Mucosa of gallbladder (tissue), 1 donor: Measurements from ENCODE around the gene PHF21B. TPM values are rescaled to one million over a fixed set of nuclear protein-coding genes. Genes with fewer than 3 reads are reported as not detected.
"Not testable (repeated sequence)": the region's sequence is repeated elsewhere in the genome, so short reads cannot be mapped to it uniquely, and the experiment has no call there.

Source experiments
- DNase-seq: peaks from one replicate; pipeline ENCODE4 v3.0.0-alpha.2; 2020; ENCODE audit warnings: low spot score
- total RNA-seq: library from RNA; stranded (reverse); gene quantifications from one replicate; pipeline ENCODE4 v1.2.1, GENCODE V29; 2021
- donor health status: DM: no; HTN: no; CAD: no.

PHF21B gene
- total RNA-seq, 1 donor from 2014 or later = 0.63 TPM

DNA sequence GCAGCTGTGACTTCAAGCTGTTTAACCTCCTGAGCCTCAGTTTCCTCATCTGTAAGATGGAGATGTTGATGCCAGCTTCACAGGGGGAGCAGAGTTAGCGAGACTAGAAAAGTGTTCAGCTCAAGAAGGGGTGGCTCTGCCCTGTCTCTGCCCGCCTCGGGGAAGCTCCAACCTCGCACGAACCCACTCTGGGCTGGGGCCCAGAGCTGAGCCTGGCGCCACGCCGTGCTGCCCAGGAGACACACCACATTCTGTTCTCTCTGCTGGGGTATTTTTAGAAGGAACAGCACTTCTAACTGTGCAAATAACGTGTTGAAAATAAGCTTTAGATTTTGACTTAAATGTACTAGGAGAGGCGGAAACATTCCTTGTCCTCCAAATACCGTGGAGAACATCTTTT, 74.1 kb downstream of the PHF21B start:
- no peak for DNase-seq

- DNase-seq = no peak
Observed at GRCh38 chr22:44934454-44934735, 75.4 kb downstream of the PHF21B start.

DNA sequence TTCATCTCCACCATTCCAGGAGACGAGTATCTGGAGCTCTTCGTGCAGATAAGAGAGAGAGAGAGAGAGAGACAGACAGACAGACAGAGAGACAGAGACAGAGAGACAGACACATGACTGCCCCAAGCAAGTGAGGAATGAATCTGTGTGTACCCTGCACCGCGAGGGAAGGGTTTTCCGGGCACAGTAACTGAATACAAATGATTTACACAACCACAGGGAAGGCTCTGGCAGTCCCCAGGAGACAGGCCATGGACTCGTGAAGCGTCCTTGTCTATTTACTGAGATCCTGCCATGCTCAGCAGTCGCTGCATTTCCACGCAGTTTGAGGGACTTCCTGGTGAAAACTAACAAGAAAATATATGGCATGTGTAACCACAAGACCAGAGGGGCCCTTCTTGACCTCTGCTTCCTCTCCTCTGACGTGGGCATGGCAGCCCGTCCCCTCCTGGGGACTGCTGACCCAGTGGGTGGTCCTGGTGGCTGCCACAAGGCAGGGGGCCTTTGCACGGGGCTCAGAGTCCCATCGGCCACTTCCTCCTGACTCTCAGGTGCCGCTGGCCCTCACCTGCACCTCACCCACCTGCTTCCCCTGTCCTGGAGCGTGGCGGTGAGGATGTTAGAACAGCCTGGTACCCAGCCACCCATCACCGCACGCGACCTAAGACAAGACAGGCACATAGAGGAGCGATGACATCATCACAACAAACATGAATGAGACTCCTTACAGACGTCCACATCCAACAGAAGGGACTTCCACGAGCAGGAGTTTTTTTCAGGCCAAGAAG, 75.9 kb downstream of the PHF21B start:
- no peak for DNase-seq

DNA sequence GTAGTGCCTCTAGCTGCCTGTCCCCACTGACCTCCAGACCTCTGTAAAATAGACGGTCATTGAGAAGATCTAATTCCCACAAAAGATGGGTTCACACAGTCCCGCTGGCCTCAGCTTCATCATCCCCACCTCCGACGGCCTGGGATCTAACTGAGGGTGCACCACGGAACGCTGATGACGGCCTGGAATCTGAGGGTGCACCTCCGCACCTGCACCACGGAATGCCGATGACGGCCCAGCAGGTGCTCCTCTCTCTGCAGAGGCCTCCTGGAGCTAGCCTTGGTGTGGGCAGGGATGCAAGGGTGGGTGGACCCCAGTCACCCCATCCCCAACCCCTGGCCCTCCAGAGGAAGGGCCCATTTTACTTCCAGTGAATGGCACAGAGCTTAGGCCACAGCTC, 77.3 kb downstream of the PHF21B start:
- DNase-seq = no peak

GRCh38 chr22:44931766-44932165, 78.0 kb downstream of the PHF21B start:
- no peak for DNase-seq

GRCh38 chr22:44931077-44931540, 78.7 kb downstream of the PHF21B start:
- peak; percentile 18 for DNase-seq

- no peak for DNase-seq
Observed at GRCh38 chr22:44930711-44931035, 79.1 kb downstream of the PHF21B start.

GRCh38 chr22:44930016-44930710, 79.6 kb downstream of the PHF21B start:
- no peak for DNase-seq

- no peak for DNase-seq
Observed at GRCh38 chr22:44929359-44930015, 80.3 kb downstream of the PHF21B start.

- DNase-seq = no peak
Observed at GRCh38 chr22:44928711-44929358, 81.0 kb downstream of the PHF21B start.

DNA sequence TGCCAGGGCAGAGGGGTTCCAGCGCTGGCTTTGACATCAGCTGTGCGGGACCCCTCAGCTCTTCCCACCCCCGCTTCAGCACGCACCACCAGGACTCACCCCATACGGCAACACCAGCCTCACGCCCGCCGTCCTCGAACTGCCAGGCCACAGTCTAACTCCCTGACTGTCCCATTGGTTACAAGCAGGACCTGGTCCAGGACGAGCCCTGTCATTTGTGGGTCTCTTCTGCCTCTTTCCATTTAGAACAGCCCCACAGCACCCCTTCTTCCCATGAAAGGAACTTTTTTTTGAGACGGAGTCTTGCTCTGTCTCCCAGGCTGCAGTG, 81.7 kb downstream of the PHF21B start:
- DNase-seq = no peak

GRCh38 chr22:44927463-44928135, 82.2 kb downstream of the PHF21B start:
- no peak for DNase-seq

DNA sequence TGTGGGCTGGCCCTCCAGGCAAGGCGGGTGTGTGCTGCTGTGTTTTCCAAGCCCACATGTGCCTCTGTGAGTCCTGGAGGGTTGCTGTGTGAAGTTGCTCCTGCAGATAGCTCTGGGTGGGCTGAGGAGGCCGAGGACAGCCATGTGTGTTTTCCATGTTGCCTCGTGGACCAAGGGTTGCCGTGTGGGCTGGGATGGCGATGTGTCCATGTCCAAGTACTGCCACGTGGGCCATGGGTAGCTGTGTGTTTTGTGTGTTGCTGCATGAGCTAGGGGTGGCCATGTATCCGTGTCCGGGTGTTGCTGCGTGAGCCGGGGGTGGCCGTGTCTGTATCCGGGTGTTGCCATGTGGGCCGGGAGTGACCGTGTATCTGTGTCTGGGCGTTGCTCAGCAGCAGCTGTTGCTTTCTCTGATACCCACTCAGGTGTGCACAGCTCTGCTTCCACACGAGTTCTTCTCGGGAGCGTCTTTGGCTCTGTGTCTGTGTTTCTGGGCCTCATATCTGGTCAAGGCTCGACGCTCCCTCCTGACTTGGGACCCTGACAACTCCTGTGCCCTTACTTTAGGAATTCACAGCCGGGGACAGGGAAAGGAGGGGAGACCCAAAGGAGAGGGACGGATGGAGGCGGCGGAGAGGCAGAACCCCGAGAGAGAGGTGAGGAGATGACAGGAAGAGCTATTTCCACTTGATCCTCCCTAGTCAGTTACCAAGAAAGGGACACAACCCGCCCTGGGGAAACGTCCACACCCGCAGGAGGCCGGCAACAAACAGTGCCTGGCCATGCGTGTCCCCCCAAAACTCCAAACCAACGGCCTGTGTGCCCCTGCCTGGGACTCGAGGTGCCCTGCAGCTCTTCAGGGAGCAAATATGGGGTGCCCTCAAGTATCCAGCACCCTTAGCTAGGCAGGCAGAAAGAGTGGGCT, 83.1 kb downstream of the PHF21B start:
- no peak for DNase-seq

DNA sequence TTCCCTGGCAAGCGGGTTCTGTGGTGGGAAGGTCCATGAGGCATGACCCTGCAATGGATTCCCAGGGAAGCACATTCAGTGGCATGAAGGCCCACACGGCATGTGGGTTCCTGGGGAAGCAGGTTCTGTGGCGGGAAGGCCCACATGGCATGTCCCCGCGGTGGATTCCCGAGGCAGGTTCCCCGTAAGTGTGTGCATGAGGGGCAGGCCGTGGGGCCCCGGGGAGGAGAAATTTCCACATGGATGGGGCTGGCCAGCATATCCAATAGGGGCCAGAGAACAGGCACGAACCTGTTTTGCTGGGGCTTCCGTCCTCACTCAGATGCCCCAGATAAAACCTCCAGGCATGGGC, 83.7 kb downstream of the PHF21B start:
- DNase-seq = no peak

DNA sequence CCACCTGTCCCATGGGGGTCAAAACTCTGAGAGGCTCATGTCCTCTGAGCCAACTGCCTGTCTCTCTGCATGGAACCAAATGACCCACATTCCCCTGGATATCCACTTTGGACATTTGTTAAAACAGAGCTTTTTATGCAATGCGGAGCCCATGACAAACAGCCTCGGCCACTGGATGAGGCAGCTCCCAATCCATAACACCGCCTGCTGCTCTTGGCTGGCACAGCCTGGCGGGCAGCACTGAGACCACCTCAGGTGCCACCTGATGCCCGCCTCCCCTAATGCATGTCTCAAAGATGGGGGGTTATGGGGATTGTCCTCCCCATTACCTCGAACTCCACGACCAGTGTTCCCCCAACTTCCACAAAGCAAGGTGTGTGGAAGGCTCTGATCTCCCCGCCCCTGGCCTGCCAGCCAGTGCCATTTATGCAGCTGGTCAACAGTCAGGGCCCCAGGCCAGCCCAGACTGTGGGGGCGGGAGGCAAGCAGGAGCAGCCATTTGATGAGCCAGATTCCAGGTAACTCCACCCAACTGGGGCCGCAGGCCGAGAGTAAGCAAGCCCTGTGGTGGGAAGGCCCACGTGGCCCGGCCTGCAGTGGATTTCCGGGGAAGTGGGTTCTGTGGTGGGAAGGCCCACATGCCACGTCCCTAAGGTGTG, 84.2 kb downstream of the PHF21B start:
- DNase-seq = no peak

DNA sequence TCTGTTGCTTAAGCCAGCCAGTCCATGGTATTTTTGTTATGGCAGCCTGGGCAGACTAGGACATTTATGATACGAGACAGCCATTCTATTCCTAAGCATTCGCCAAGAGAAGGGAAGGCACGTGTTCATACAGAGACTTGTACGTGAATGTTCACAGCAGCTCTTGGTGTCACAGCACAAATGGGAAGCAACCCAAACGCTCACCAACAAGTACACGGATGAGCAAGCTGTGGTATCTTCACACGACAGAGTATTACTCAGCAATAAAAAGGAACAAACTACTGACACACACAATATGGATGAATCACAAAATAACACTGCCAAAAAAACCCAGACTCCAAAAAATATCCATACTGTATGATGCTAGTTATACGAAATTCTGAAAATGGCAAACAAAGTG, 85.1 kb downstream of the PHF21B start:
- no peak for DNase-seq

DNA sequence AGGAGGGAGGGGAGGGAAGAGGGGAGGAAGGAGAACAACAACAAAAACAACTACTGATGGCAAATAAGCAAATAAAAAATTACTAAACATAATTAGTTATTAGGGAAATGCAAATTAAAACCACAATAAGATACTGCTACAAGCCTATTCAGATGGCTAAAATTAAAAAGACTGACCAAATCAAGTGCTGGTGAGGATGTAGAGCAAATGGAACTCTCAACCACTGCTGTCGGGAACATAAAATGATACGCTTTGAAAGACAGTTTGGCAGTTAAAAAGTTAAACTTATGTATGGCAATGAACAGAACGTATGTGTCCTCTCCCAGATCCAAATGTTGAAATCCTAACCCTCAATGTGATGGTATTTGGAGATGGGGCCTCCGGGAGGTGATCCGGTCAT, 85.7 kb downstream of the PHF21B start:
- no peak for DNase-seq

GRCh38 chr22:44921766-44922165, 88.0 kb downstream of the PHF21B start:
- DNase-seq = not testable (repeated sequence)

- DNase-seq = no peak
Observed at GRCh38 chr22:44920183-44920582, 89.6 kb downstream of the PHF21B start.

GRCh38 chr22:44919691-44920090, 90.1 kb downstream of the PHF21B start:
- DNase-seq = no peak
